Endodermal cell (in vitro differentiated cells): ENCODE measurements around the gene GPER1. TPM values are rescaled to one million over a fixed set of nuclear protein-coding genes. Genes with fewer than 3 reads are reported as not detected.

Experiments
- DNase-seq: peaks from one replicate; pipeline ENCODE4 v3.0.0-alpha.2; 2017
- H3K27ac ChIP-seq: 2 replicates; pipeline ENCODE4 v1.5.1; 2013; ENCODE audit warnings: mild to moderate bottlenecking, low read depth, low read length, moderate library complexity
- H3K27me3 ChIP-seq: 2 replicates; pipeline ENCODE4 v1.6.1; 2013; ENCODE audit warnings: mild to moderate bottlenecking, low read length, moderate library complexity; ENCODE audit not compliant: insufficient read depth, control insufficient read depth, poor library complexity, severe bottlenecking
- H3K36me3 ChIP-seq: 2 replicates; pipeline ENCODE4 v1.7.0; 2013; ENCODE audit warnings: mild to moderate bottlenecking, low read length, moderate library complexity; ENCODE audit not compliant: control insufficient read depth, insufficient read depth
- H3K4me1 ChIP-seq: one replicate; pipeline ENCODE4 v1.7.0; 2013; ENCODE audit warnings: low read length; ENCODE audit not compliant: control insufficient read depth, insufficient read depth
- H3K4me3 ChIP-seq: 2 replicates; pipeline ENCODE4 v1.5.1; 2013; ENCODE audit warnings: mild to moderate bottlenecking, low read length, moderate library complexity
- H3K9ac ChIP-seq: 2 replicates; pipeline ENCODE4 v1.6.1; 2013; ENCODE audit warnings: mild to moderate bottlenecking, low read length, moderate library complexity; ENCODE audit not compliant: poor library complexity, severe bottlenecking; ENCODE audit errors: extremely low read depth
- H3K9me3 ChIP-seq: 2 replicates; pipeline ENCODE4 v1.6.1; 2013; ENCODE audit warnings: mild to moderate bottlenecking, low read length, moderate library complexity; ENCODE audit not compliant: control insufficient read depth
- H3K27ac Mint-ChIP-seq: 2 replicates; pipeline ENCODE4 v1.8.0; 2020; ENCODE audit warnings: mixed read lengths
- H3K27me3 Mint-ChIP-seq: 2 replicates; pipeline ENCODE4 v1.8.0; 2021; ENCODE audit warnings: mild to moderate bottlenecking, mixed read lengths; ENCODE audit not compliant: insufficient read depth
- H3K36me3 Mint-ChIP-seq: 2 replicates; pipeline ENCODE4 v1.8.0; 2020; ENCODE audit warnings: low read depth, mixed read lengths
- H3K4me1 Mint-ChIP-seq: 2 replicates; pipeline ENCODE4 v1.8.0; 2020; ENCODE audit warnings: mixed read lengths
- H3K4me3 Mint-ChIP-seq: 2 replicates; pipeline ENCODE4 v1.8.0; 2020; ENCODE audit warnings: mild to moderate bottlenecking, moderate library complexity, mixed read lengths
- H3K9me3 Mint-ChIP-seq: 2 replicates; pipeline ENCODE4 v1.8.0; 2020; ENCODE audit warnings: mild to moderate bottlenecking, mixed read lengths
- CTCF ChIP-seq: fragments of 200-600 bp; sonication (generic); conservative IDR thresholded peaks from 2 replicates; pipeline ENCODE4 v1.5.0; 2021; ENCODE audit warnings: antibody characterized with exemption, mild to moderate bottlenecking
- WGBS, 2 experiments: methylation state at CpG; one replicate each; pipeline versions ENCODE4 v1.1.5 to v1.1.7; 2013; ENCODE audit warnings: missing lambda C conversion rate in 2 of 2, mixed read lengths in 1 of 2; ENCODE audit not compliant: insufficient coverage in 1 of 2, insufficient read length in 1 of 2; 5-methylcytosine and 5-hydroxymethylcytosine counted together
- total RNA-seq, 2 donors: library from RNA; stranded (reverse); fragmentation: NEBNext Ultra II Directional in 1 of 2; extraction: Animal tissue kit (Norgen Biotek cat#: 25700) in 1 of 2; gene quantifications; 2 replicates in 1 of 2; 3 replicates in 1 of 2; pipeline ENCODE4 v1.2.1, GENCODE V29; 2021

Gene GPER1
- total RNA-seq, 2 donors from 2014 or later = 0.35 to 0.51 TPM

DNA sequence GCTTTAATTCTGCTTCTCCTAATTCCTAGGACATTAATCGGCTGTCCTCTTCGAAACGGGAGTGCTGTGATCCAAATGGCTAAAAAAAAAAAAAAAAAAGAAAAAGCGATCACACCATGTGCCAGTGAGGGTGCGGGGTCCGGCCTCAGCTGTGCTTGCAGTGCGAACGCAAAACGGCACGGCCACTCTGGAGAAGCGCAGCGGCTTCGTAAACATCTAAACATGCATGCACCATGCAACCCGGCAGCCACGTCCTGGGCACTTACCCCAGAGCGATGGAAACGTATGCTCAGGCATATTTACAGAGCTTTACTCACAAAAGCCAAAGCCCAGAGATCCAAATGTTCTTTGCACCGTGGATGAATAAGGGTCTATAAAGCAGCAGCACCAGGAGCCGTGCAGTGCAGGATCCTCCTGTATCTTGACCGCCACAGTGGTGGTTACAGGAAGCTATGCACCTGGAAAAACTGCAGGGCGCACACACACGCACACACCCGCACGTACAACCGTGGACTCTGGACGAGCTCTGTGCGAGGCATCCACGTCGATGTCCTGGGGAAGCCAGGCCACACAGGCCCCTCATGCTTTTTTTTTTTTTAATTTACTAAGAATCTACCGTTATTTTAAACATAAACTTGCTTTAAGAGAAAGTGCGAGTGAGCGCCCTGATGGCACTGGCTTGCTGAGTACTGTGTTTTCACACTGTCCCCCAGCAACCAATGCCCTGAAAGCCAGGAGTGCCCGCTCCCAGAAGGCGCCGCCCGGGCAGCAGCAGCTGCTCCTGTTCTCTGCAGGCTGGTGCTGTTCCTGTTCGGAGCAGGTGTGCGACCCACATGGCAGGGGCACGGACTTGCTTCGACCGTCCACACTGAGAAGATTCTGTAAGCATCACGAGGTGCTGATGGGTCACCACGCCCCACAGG lies 25.0 kb downstream of the GPER1 start:
- Histone ChIP-seq H3K36me3 (peaks cover 20% of the 10 kb centered on the region), H3K4me1 (no peaks in the 10 kb centered on the region), H3K9ac (no peak overlapping the region), H3K27me3 (no peaks in the 10 kb centered on the region), H3K9me3 (no peaks in the 10 kb centered on the region), H3K27ac (no peak overlapping the region), H3K4me3 (no peak overlapping the region)
- H3K4me1 Mint-ChIP-seq = no peaks in the 10 kb centered on the region
- no peak overlapping the region for H3K4me3 Mint-ChIP-seq
- TF ChIP-seq CTCF = no peak
- no peaks in the 10 kb centered on the region for H3K27me3 Mint-ChIP-seq
- WGBS, 2 experiments = 93 to 95% methylated on average over 38 to 43 of the region's 43 CpGs
- H3K27ac Mint-ChIP-seq = no peak overlapping the region
- peaks cover 13% of the 10 kb centered on the region for H3K36me3 Mint-ChIP-seq
- no peak for DNase-seq
- H3K9me3 Mint-ChIP-seq = peaks cover 13% of the 10 kb centered on the region

- no peaks in the 10 kb centered on the region for H3K4me1 Mint-ChIP-seq
- Histone ChIP-seq H3K4me3 (no peak overlapping the region), H3K36me3 (peaks cover 20% of the 10 kb centered on the region), H3K9me3 (no peaks in the 10 kb centered on the region), H3K4me1 (no peaks in the 10 kb centered on the region), H3K27me3 (no peaks in the 10 kb centered on the region), H3K9ac (no peak overlapping the region), H3K27ac (no peak overlapping the region)
- peaks cover 16% of the 10 kb centered on the region for H3K36me3 Mint-ChIP-seq
- 93 to 97% methylated on average over 14 to 18 of the region's 18 CpGs for WGBS, 2 experiments
- H3K9me3 Mint-ChIP-seq = peaks cover 14% of the 10 kb centered on the region
- no peak overlapping the region for H3K27ac Mint-ChIP-seq
- H3K4me3 Mint-ChIP-seq = no peak overlapping the region
- no peak for TF ChIP-seq CTCF
- H3K27me3 Mint-ChIP-seq = no peaks in the 10 kb centered on the region
- DNase-seq = no peak
Measured at GRCh38 chr7:1113548-1113885, 25.6 kb downstream of the GPER1 start.

GRCh38 chr7:1114088-1114487 lies 26.2 kb downstream of the GPER1 start:
- WGBS, 2 experiments = 92 to 95% methylated on average over 12 to 13 of the region's 13 CpGs
- peaks cover 17% of the 10 kb centered on the region for H3K36me3 Mint-ChIP-seq
- Histone ChIP-seq H3K9ac (no peak overlapping the region), H3K36me3 (peaks cover 23% of the 10 kb centered on the region), H3K4me3 (no peak overlapping the region), H3K9me3 (no peaks in the 10 kb centered on the region), H3K27me3 (no peaks in the 10 kb centered on the region), H3K27ac (no peak overlapping the region), H3K4me1 (no peaks in the 10 kb centered on the region)
- H3K4me3 Mint-ChIP-seq = no peak overlapping the region
- H3K27ac Mint-ChIP-seq = no peak overlapping the region
- no peaks in the 10 kb centered on the region for H3K4me1 Mint-ChIP-seq
- no peak for DNase-seq
- no peak for TF ChIP-seq CTCF
- no peaks in the 10 kb centered on the region for H3K27me3 Mint-ChIP-seq
- peaks cover 14% of the 10 kb centered on the region for H3K9me3 Mint-ChIP-seq
